IMR-90 (cell line): Measurements from ENCODE around the gene RPL4. TPM values are rescaled to one million over a fixed set of nuclear protein-coding genes. Genes with fewer than 3 reads are reported as not detected.

Experiments
- ATAC-seq: fragments of 200-7000 bp; cut with Tn5 transposase; 2 replicates; pipeline ENCODE4 v1.9.1; 2020; ENCODE audit warnings: low read depth, mild to moderate bottlenecking, moderate library complexity
- BruUV-seq: library from RNA; stranded (reverse); fragments of 400-500 nt; replicated peaks from 2 replicates; lab custom pipeline; 2021; lab: Mats Ljungman, UMichigan
- CTCF ChIA-PET: fragments of 300-600 bp; formaldehyde crosslinking; extraction: SDS; loops from one replicate; lab custom pipeline; 2021; ENCODE audit warnings: antibody characterized with exemption; lab: Yijun Ruan, JAX
- POLR2A ChIA-PET: fragments of 300-600 bp; sonication (Branson Sonifier 250); formaldehyde crosslinking; loops from one replicate; lab custom pipeline; 2022; ENCODE audit warnings: antibody characterized with exemption; ENCODE audit not compliant: unreplicated experiment; lab: Charles Lee
- DNase-seq: peaks from one replicate; pipeline ENCODE4 v3.0.0; 2013
- H2AFZ ChIP-seq: replicated peaks from 2 replicates; pipeline ENCODE3; 2013; ENCODE audit warnings: low read length, mild to moderate bottlenecking; ENCODE audit not compliant: poor library complexity
- H2AK5ac ChIP-seq: 2 replicates; pipeline ENCODE4 v1.6.1; 2013; ENCODE audit warnings: low read depth, low read length, inconsistent platforms
- H2AK9ac ChIP-seq: replicated peaks from 2 replicates; pipeline ENCODE3; 2013; ENCODE audit warnings: mild to moderate bottlenecking, low read depth, low read length, moderate library complexity; ENCODE audit not compliant: poor library complexity
- H2BK120ac ChIP-seq: 2 replicates; pipeline ENCODE4 v1.6.1; 2013; ENCODE audit warnings: low read depth, low read length, inconsistent platforms
- H2BK15ac ChIP-seq: 3 replicates; pipeline ENCODE4 v1.6.1; 2013; ENCODE audit warnings: low read depth, low read length, inconsistent platforms
- H2BK20ac ChIP-seq: 2 replicates; pipeline ENCODE4 v1.6.1; 2013; ENCODE audit warnings: low read depth, mild to moderate bottlenecking, inconsistent platforms, low read length, moderate library complexity
- H2BK5ac ChIP-seq: 2 replicates; pipeline ENCODE4 v1.6.1; 2013; ENCODE audit warnings: mild to moderate bottlenecking, low read depth, low read length, inconsistent platforms; ENCODE audit not compliant: poor library complexity, severe bottlenecking
- H3K14ac ChIP-seq: replicated peaks from 2 replicates; pipeline ENCODE4 v1.6.1; 2013; ENCODE audit warnings: low read depth, low read length, inconsistent platforms
- H3K18ac ChIP-seq: 2 replicates; pipeline ENCODE4 v1.6.1; 2013; ENCODE audit warnings: low read depth, low read length, control low read depth
- H3K23ac ChIP-seq: 2 replicates; pipeline ENCODE4 v1.6.1; 2013; ENCODE audit warnings: low read depth, low read length, inconsistent platforms
- H3K27ac ChIP-seq: 2 replicates; pipeline ENCODE4 v1.5.1; 2013; ENCODE audit warnings: mild to moderate bottlenecking, control low read depth, low read length; ENCODE audit not compliant: insufficient read depth
- H3K27me3 ChIP-seq: 2 replicates; pipeline ENCODE4 v1.6.1; 2013; ENCODE audit warnings: low read length; ENCODE audit not compliant: control insufficient read depth, insufficient read depth
- H3K36me3 ChIP-seq: 2 replicates; pipeline ENCODE4 v1.6.1; 2013; ENCODE audit warnings: low read length, mixed read lengths; ENCODE audit not compliant: control insufficient read depth, insufficient read depth
- H3K4ac ChIP-seq: 2 replicates; pipeline ENCODE4 v1.6.1; 2013; ENCODE audit warnings: low read depth, low read length, inconsistent platforms
- H3K4me1 ChIP-seq: 2 replicates; pipeline ENCODE4 v1.6.1; 2013; ENCODE audit warnings: low read length, mixed read lengths; ENCODE audit not compliant: control insufficient read depth, insufficient read depth
- H3K4me2 ChIP-seq: 2 replicates; pipeline ENCODE4 v1.6.1; 2013; ENCODE audit warnings: low read depth, mild to moderate bottlenecking, control low read depth, low read length, moderate library complexity
- H3K4me3 ChIP-seq: 2 replicates; pipeline ENCODE4 v1.5.1; 2013; ENCODE audit warnings: low read depth, mild to moderate bottlenecking, control low read depth, low read length, moderate library complexity; ENCODE audit not compliant: insufficient read depth
- H3K56ac ChIP-seq: 2 replicates; pipeline ENCODE4 v1.6.1; 2013; ENCODE audit warnings: low read length, inconsistent platforms; ENCODE audit not compliant: insufficient read depth; ENCODE audit errors: extremely low read depth
- H3K79me1 ChIP-seq, 2 experiments: 2 replicates each; pipeline ENCODE4 v1.6.1; 2013; ENCODE audit warnings: low read length in 2 of 2, inconsistent platforms in 1 of 2, low read depth in 1 of 2
- H3K9ac ChIP-seq: 2 replicates; pipeline ENCODE4 v1.6.1; 2013; ENCODE audit warnings: low read depth, low read length, control low read depth
- H3K9me1 ChIP-seq: 2 replicates; pipeline ENCODE4 v1.6.1; 2013; ENCODE audit warnings: low read length, inconsistent platforms; ENCODE audit not compliant: insufficient read depth
- H3K9me3 ChIP-seq: 2 replicates; pipeline ENCODE4 v1.6.1; 2013; ENCODE audit warnings: low read length; ENCODE audit not compliant: control insufficient read depth, insufficient read depth
- H4K20me1 ChIP-seq: 2 replicates; pipeline ENCODE4 v1.6.1; 2013; ENCODE audit warnings: low read length, inconsistent platforms; ENCODE audit not compliant: insufficient read depth
- H4K5ac ChIP-seq: 2 replicates; pipeline ENCODE4 v1.6.1; 2013; ENCODE audit warnings: mild to moderate bottlenecking, low read depth, low read length, control low read depth
- H4K8ac ChIP-seq, 2 experiments: 2 replicates each; pipeline ENCODE4 v1.6.1; 2013; ENCODE audit warnings: low read depth in 2 of 2, low read length in 2 of 2, control low read depth in 1 of 2, inconsistent platforms in 1 of 2
- H4K91ac ChIP-seq: 2 replicates; pipeline ENCODE4 v1.6.1; 2013; ENCODE audit warnings: low read depth, low read length, inconsistent platforms; ENCODE audit not compliant: insufficient read depth
- CEBPB ChIP-seq: IDR thresholded peaks from 2 replicates; pipeline ENCODE4 v1.6.1; 2012; ENCODE audit warnings: low read depth, low read length, improper control_type of control experiment
- FOS ChIP-seq: fragments of 150-350 bp; IDR thresholded peaks from 2 replicates; pipeline ENCODE4 v1.6.1; 2016; ENCODE audit warnings: low read depth, low read length
- MAFK ChIP-seq: IDR thresholded peaks from 2 replicates; pipeline ENCODE4 v1.6.1; 2012; ENCODE audit warnings: low read depth, low read length, improper control_type of control experiment
- MAZ ChIP-seq: IDR thresholded peaks from 2 replicates; pipeline ENCODE4 v1.6.1; 2012; ENCODE audit warnings: low read depth, mild to moderate bottlenecking, low read length, improper control_type of control experiment, moderate library complexity, borderline replicate concordance
- MXI1 ChIP-seq: IDR thresholded peaks from 2 replicates; pipeline ENCODE4 v1.6.1; 2012; ENCODE audit warnings: low read depth, mild to moderate bottlenecking, low read length, moderate library complexity, borderline replicate concordance
- NFE2L2 ChIP-seq: fragments of 150-350 bp; IDR thresholded peaks from 2 replicates; pipeline ENCODE4 v1.6.1; 2016; ENCODE audit warnings: low read depth, mild to moderate bottlenecking, low read length
- POLR2A ChIP-seq: IDR thresholded peaks from 2 replicates; pipeline ENCODE4 v1.6.1; 2012; ENCODE audit warnings: mild to moderate bottlenecking, low read depth, low read length
- RCOR1 ChIP-seq: IDR thresholded peaks from 2 replicates; pipeline ENCODE4 v1.6.1; 2012; ENCODE audit warnings: mild to moderate bottlenecking, low read length, improper control_type of control experiment; ENCODE audit not compliant: insufficient replicate concordance
- RFX5 ChIP-seq: IDR thresholded peaks from 2 replicates; pipeline ENCODE4 v1.8.0; 2012; ENCODE audit warnings: low read depth, mild to moderate bottlenecking, low read length, moderate library complexity
- SMC3 ChIP-seq: fragments of 150-350 bp; IDR thresholded peaks from 2 replicates; pipeline ENCODE4 v1.6.1; 2016; ENCODE audit warnings: low read depth, mild to moderate bottlenecking, antibody characterized with exemption, low read length, moderate library complexity
- WGBS, 2 experiments: methylation state at CpG; one replicate each; pipeline versions ENCODE4 v1.1.5 to v1.1.7; 2013; ENCODE audit warnings: missing lambda C conversion rate in 2 of 2; ENCODE audit not compliant: insufficient read length in 1 of 2; ENCODE audit errors: extremely low coverage in 2 of 2; 5-methylcytosine and 5-hydroxymethylcytosine counted together
- dilution Hi-C: fragments of 300-500 bp; cut with HindIII; formaldehyde crosslinking; loops from one replicate; pipeline ENCODE4 v1.14.3; 2018; ENCODE audit warnings: low sequenced_read_pairs; ENCODE audit not compliant: unreplicated experiment
- in situ Hi-C: fragments of 300-500 bp; cut with MboI; formaldehyde crosslinking; loops from 3 replicates; pipeline ENCODE4 v1.14.3; 2019; ENCODE audit warnings: low sequenced_read_pairs, inconsistent platforms, mixed read lengths
- intact Hi-C: fragments of 100-400 bp; cut with micrococcal nuclease; formaldehyde crosslinking; loops from 2 replicates; pipeline ENCODE4 v1.10.0; 2022
- polyA plus RNA-seq, 3 experiments: library from polyadenylated mRNA; depleted of rRNA; stranded (reverse); fragments of >200 nt; gene quantifications; 2 replicates each; pipeline ENCODE4 v1.2.3, GENCODE V29; 2012; ENCODE audit warnings: low replicate concordance in 1 of 3
- total RNA-seq: library from RNA; depleted of rRNA; stranded (reverse); fragments of >200 nt; gene quantifications from 2 replicates; pipeline ENCODE4 v1.2.3, GENCODE V29; 2012
- TF ChIP-seq, protein P1 (sequence below): fragments of 150-350 bp; IDR thresholded peaks from 2 replicates; pipeline ENCODE4 v1.6.1; 2017; ENCODE audit warnings: mild to moderate bottlenecking, antibody characterized with exemption, low read length, low read depth

Gene RPL4
- total and polyA plus RNA-seq, 2 of the 4 experiments (the other 2 are of a cell fraction), result 4,083 to 13,244 TPM

DNA sequence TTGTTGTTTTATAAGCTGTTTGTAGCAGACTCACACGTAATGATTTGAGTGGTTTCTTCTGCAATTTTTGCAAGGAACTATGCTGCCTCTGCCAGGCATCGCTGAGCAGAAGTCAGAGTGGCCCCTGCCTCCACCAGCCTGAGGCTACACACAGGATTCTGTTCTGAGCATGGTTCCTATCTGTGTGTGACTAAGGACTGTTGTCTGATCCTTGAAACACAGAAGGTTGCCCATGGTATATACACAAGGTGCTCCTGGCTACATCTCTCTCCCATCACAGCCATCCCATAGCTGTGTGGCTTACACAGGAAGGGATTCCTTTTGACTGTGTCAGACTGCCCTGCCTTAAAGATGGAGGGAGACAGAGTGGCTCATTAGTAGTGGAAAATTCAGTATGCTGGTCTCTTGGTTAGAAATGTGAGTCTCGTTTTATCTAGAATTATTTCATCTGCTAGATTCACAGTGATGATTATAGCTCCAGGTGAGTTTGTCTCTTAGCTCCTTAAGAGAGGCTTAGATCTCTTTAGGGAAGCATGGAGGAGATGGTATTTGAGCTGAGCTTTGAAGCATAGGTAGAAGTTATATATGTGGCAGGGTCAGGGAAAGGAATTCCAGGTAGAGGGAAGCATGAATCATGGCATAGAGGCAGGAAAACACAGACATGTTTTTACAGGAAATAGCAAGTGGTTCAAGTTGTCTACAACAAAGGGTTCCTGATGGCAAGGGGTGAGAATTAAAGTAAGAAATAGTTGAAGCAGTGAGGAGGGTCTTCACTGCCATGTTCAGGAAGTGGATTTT, 44.6 kb downstream of the RPL4 start (continued):
- TF ChIP-seq CEBPB (no peak), NFE2L2 (no peak)

DNA sequence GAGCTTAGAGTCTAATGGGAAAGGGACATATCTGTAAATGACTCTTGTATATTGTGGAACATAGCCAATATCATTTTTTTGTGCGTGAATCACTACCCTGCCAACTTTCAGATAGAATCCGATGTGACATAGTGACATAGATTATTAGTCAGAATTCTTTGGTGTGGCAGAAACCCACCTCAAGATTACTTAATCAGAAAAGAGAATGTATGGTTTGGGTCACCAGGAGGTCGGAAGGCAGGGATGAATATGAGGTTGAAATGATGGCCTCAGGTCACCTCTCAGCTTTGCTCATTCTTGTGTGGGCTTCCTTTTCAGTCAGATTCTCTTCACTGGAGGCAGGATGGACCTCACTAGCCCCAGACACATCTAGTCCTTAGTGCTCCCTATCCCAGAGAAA, 48.4 kb downstream of the RPL4 start:
- no peak for ATAC-seq
- Histone ChIP-seq H2AK9ac (no peak overlapping the region), H3K56ac (no peak overlapping the region), H3K4ac (no peak overlapping the region), H2BK20ac (no peak overlapping the region), H3K27me3 (no peaks in the 10 kb centered on the region), H2AK5ac (no peak overlapping the region), H3K9me1 (peaks cover 19% of the 10 kb centered on the region), H2BK15ac (no peak overlapping the region), H4K8ac (no peak overlapping the region), H3K23ac (no peak overlapping the region), H2AFZ (no peak overlapping the region), H3K9me3 (no peaks in the 10 kb centered on the region), H3K9ac (no peak overlapping the region), H3K14ac (no peak overlapping the region), H4K20me1 (peaks cover 3% of the 10 kb centered on the region; the same call in 1 of the 2 replicates), H3K4me2 (no peak overlapping the region), H3K27ac (no peak overlapping the region), H3K79me1 (peaks cover 27 to 56% of the 10 kb centered on the region in 2 experiments), H2BK5ac (no peak overlapping the region), H3K4me3 (no peak overlapping the region), H3K18ac (no peak overlapping the region), H3K36me3 (peaks cover 10% of the 10 kb centered on the region), H3K4me1 (0 out of 2 replicates have a peak, but pooled peaks cover 2% of the 10 kb centered on the region), H2BK120ac (no peak overlapping the region), H4K5ac (no peak overlapping the region), H4K91ac (no peak overlapping the region)
- CTCF ChIA-PET, result no interaction called here
- TF ChIP-seq SMC3, result no peak
- no peak for TF ChIP-seq POLR2A
- no peak for TF ChIP-seq MXI1
- no peak for TF ChIP-seq RCOR1
- no peak for TF ChIP-seq MAFK
- TF ChIP-seq CEBPB, result no peak
- TF ChIP-seq RFX5, result no peak
- TF ChIP-seq FOS, result no peak
- no peak for TF ChIP-seq MAZ
- no peak for TF ChIP-seq NFE2L2
- TF ChIP-seq, protein P1, sequence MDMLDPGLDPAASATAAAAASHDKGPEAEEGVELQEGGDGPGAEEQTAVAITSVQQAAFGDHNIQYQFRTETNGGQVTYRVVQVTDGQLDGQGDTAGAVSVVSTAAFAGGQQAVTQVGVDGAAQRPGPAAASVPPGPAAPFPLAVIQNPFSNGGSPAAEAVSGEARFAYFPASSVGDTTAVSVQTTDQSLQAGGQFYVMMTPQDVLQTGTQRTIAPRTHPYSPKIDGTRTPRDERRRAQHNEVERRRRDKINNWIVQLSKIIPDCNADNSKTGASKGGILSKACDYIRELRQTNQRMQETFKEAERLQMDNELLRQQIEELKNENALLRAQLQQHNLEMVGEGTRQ, result no peak
- POLR2A ChIA-PET, result no interaction called here
- WGBS, 2 experiments, result no CpG with 5 or more reads among the region's 3 CpGs
- in situ Hi-C loops, result no loop called here
- dilution Hi-C loops, result no loop called here
- peak; percentile 34 for DNase-seq
- intact Hi-C loops, result no loop called here
- no TSS peak for BruUV-seq
